Measurements from ENCODE around the gene FEZF2.

Gene FEZF2

GRCh38 chr3:62368290-62368704, 5.1 kb downstream of the FEZF2 start:
- no peak overlapping the region for H3K4me3 ChIP-seq (ENCODE audit: low read length)

DNA sequence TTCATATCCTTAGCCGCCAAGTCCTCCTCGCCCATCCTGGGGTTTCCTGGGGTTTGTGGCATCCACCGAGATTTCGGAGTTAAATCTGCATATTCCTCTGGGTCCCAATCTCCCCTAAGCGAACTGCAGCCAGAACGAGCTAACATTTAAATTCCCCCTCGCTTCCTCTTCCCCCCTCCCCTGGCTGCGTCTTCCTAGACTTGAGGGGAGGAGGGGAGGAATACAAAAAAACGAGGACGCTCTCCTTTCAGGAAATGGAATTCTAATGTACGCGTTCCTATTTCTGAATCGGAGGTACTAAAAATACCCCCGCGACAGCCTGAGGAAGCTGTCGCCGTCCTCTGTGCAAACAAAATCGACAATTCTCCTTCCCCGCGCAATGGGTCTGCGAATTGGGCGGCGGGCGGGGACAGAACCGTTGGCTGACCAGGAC, 5.6 kb downstream of the FEZF2 start:
- no peak for TF ChIP-seq ZNF274 (IDR thresholded peaks at IDR 0.05; ENCODE audit: low read depth, low read length)
- H3K4me3 ChIP-seq (ENCODE audit: low read length): no peak overlapping the region

More at GRCh38 chr3:62368290-62368704, 5.1 kb downstream of the FEZF2 start:
- TF ChIP-seq ZNF274 (IDR thresholded peaks at IDR 0.05; ENCODE audit: low read depth, low read length): no peak

- TF ChIP-seq ZNF274 (IDR thresholded peaks at IDR 0.05; ENCODE audit: low read depth, low read length): no peak
- no peak overlapping the region for H3K4me3 ChIP-seq (ENCODE audit: low read length)
Measured at GRCh38 chr3:62366126-62366484, 7.2 kb downstream of the FEZF2 start.

- TF ChIP-seq ZNF274 (IDR thresholded peaks at IDR 0.05; ENCODE audit: low read depth, low read length): no peak
- H3K4me3 ChIP-seq (ENCODE audit: low read length): no peak overlapping the region
Measured at GRCh38 chr3:62365391-62366125, 7.8 kb downstream of the FEZF2 start.

DNA sequence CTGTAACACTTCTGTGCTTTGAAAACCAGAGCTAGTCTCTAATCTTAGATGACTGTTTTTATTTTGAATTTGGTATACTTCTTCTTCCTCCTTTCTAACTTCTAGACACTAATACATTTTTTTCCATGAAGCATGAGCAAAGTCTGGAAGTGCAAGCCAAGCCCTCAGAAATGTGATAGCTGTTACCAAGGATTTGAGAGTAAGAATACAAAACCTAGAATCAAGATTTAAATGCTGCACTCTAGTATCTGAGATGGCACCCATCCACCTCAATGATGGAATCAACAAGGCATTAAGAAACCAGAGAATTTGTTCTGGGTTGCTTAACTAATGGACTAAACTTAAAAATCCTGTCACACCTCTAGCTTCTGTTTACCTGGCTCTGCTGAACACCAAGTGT, 9.2 kb downstream of the FEZF2 start:
- no peak overlapping the region for H3K4me3 ChIP-seq (ENCODE audit: low read length)
- TF ChIP-seq ZNF274 (IDR thresholded peaks at IDR 0.05; ENCODE audit: low read depth, low read length): no peak

DNA sequence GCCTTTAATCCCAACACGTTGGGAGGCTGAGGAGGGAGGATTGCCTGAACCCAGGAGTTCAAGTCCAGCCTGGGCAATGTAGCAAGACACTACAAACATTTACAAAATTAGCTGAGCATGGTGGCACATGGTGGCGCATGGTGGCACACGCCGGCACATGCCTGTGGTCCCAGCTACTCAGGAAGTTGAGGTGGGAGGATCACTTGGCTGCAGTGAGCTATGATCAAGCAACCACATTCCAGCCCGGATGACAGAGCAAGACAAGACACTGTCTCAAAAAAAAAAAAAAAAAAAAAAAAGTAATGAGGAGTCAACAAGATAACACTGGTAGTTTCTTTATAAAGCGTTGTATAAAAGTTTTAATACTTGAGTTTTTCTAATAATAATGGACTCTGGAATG, 10.1 kb downstream of the FEZF2 start:
- no peak for TF ChIP-seq ZNF274 (IDR thresholded peaks at IDR 0.05; ENCODE audit: low read depth, low read length)
- H3K4me3 ChIP-seq (ENCODE audit: low read length): no peak overlapping the region

DNA sequence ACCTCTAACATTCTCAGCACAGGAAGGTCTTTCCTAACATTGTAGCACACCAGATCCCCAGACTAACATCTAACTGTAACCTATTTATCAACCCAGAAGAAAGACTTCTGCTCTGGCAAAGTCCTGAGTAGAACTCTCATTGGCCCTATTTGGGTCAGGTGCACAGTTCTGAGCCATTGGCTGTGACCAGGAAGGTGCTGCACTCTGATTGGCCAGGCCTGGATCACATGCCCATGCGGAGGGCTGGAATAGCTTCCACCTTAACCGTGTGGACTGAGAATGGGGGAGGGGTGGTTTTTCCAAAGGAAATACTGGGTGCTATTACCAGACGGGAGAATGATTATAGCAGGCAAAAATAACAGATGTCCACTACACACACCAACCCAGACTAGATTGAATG, 11.5 kb downstream of the FEZF2 start:
- no peak overlapping the region for H3K4me3 ChIP-seq (ENCODE audit: low read length)
- TF ChIP-seq ZNF274 (IDR thresholded peaks at IDR 0.05; ENCODE audit: low read depth, low read length): no peak

- no peak for TF ChIP-seq ZNF274 (IDR thresholded peaks at IDR 0.05; ENCODE audit: low read depth, low read length)
- no peak overlapping the region for H3K4me3 ChIP-seq (ENCODE audit: low read length)
Measured at GRCh38 chr3:62361261-62361660, 12.1 kb downstream of the FEZF2 start.

DNA sequence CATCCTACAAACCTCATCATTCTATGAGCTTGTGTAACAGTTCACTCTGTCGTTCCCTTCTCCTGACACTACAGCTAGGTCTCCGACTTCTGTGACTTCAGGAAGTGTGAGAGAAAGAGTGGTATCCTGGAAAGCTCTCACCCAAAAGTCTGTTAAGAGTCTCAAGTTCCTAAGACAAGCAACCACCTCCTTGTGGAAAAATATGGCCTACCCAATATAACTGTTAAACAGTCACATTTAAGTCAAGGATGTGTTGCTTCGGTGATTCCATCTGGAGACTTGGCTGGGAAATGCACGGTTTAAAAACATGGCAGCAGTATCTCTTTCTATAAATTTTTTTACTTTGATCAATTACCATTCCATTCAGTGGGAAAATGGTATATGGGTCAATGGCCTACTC, 13.8 kb downstream of the FEZF2 start:
- TF ChIP-seq ZNF274 (IDR thresholded peaks at IDR 0.05; ENCODE audit: low read depth, low read length): no peak
- H3K4me3 ChIP-seq (ENCODE audit: low read length): no peak overlapping the region

- TF ChIP-seq ZNF274 (IDR thresholded peaks at IDR 0.05; ENCODE audit: low read depth, low read length): no peak
- no peak overlapping the region for H3K4me3 ChIP-seq (ENCODE audit: low read length)
Measured at GRCh38 chr3:62356356-62356755, 17.0 kb downstream of the FEZF2 start.

GRCh38 chr3:62355703-62356102, 17.6 kb downstream of the FEZF2 start:
- no peak overlapping the region for H3K4me3 ChIP-seq (ENCODE audit: low read length)
- TF ChIP-seq ZNF274 (IDR thresholded peaks at IDR 0.05; ENCODE audit: low read depth, low read length): no peak

GRCh38 chr3:62343755-62344154, 29.6 kb downstream of the FEZF2 start:
- TF ChIP-seq ZNF274 (IDR thresholded peaks at IDR 0.05; ENCODE audit: low read depth, low read length): no peak

DNA sequence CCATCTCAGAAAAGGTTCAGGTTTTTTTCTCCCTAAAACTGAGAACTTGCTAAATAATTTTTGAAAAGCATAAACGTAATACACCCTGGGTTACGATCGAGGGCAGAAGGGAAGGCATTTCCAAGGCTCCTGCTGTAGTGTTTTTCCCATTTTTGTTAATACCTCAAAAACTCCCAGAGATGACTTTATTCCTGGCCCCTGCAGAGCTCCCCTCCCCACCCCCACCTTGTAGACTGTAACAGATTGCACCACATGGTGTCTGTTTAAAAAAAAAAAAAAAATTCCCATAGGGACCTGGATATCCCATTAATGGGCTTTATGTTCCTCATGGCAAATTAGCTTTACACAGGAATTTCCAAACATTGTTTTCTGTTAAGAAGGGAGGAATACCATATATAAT, 38.2 kb downstream of the FEZF2 start:
- no peak for TF ChIP-seq ZNF274 (IDR thresholded peaks at IDR 0.05; ENCODE audit: low read depth, low read length)
- no peak overlapping the region for H3K4me3 ChIP-seq (ENCODE audit: low read length)

More at GRCh38 chr3:62343755-62344154, 29.6 kb downstream of the FEZF2 start:
- no peak overlapping the region for H3K4me3 ChIP-seq (ENCODE audit: low read length)

DNA sequence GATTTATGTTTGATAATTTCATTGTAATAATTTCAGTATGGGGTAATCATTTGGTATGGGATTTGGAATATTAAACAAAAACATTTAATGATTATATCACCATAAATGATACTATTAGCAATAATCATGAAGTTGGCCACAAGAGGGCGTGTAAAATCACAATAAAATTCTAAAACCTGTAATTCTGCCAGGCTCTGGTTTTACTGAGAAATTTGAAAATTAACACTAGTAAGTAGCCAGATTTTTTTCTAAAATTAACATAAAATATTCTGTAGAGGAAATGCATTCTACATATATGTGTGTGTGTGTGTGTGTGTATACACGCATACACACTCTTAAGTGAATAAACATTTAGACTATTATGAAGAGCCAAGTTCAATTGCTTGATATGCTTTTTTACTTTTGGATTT, 40.5 kb downstream of the FEZF2 start:
- H3K4me3 ChIP-seq (ENCODE audit: low read length): no peak overlapping the region
- no peak for TF ChIP-seq ZNF274 (IDR thresholded peaks at IDR 0.05; ENCODE audit: low read depth, low read length)

GRCh38 chr3:62332017-62332416, 41.3 kb downstream of the FEZF2 start:
- no peak for TF ChIP-seq ZNF274 (IDR thresholded peaks at IDR 0.05; ENCODE audit: low read depth, low read length)
- H3K4me3 ChIP-seq (ENCODE audit: low read length): no peak overlapping the region

GRCh38 chr3:62329971-62330370, 43.4 kb downstream of the FEZF2 start:
- H3K4me3 ChIP-seq (ENCODE audit: low read length): no peak overlapping the region
- no peak for TF ChIP-seq ZNF274 (IDR thresholded peaks at IDR 0.05; ENCODE audit: low read depth, low read length)

Measured in GM08714 (cell line).